ENCODE measurements around the gene SLAMF8.

The SLAMF8 gene

GRCh38 chr1:159827549-159827948, 876 bp downstream of the SLAMF8 start:
- ChIA-PET CTCF (no interaction called here), POLR2A (ENCODE audit: low non-redundant PET) (no interaction called here)
- DNase-seq (ENCODE audit: low spot score), result no peak
- TF ChIP-seq CTCF (conservative IDR thresholded peaks at IDR 0.05; ENCODE audit: low read depth), result no peak
- no peak overlapping the region for H3K27ac ChIP-seq

GRCh38 chr1:159828176-159828575, 1.5 kb downstream of the SLAMF8 start:
- CTCF ChIA-PET, result no interaction called here
- no peak for TF ChIP-seq CTCF (conservative IDR thresholded peaks at IDR 0.05; ENCODE audit: low read depth)
- DNase-seq (ENCODE audit: low spot score), result no peak

DNA sequence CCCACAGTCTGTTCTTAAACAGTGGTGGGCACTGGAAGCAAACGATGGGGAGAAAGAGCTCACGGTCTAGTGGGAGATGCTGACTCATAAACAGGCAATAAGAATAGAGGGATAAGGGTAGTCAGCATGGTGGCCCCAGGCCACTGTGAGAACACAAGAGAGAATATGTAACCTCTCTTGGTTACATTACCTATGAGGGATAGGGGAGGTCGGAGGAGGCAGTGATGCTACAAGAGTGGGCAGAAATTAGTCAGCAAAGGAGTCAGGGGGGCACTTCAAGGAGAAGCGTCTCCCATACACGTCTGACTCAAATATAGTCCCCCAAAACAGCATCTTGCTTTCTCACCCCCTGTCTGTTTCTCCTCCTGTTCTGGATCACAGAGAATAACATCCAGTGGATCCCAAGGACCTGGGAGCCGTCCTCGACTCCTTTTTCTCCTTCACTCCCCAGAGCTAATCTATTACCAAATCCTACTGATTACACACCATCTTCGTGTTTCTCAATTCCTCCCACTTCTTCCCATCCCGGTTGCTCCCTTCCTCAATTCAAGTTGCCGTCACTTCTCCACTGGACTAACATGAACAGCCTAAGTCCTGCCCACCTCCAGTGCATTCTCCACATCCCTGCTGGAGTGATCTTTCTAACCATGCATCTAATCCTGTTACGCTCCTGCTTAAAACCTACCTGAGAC, 2.1 kb downstream of the SLAMF8 start:
- CTCF ChIA-PET, result interaction anchor here (0.9 kb wide), 1 partner anchor 30 kb away, joined by 3 read pairs; no protein-coding TSS in a partner anchor
- H3K27ac ChIP-seq, result no peak overlapping the region
- TF ChIP-seq CTCF (conservative IDR thresholded peaks at IDR 0.05; ENCODE audit: low read depth), result no peak
- POLR2A ChIA-PET (ENCODE audit: low non-redundant PET), result no interaction called here
- no peak for DNase-seq (ENCODE audit: low spot score)

More at GRCh38 chr1:159828176-159828575, 1.5 kb downstream of the SLAMF8 start:
- POLR2A ChIA-PET (ENCODE audit: low non-redundant PET), result no interaction called here
- H3K27ac ChIP-seq, result no peak overlapping the region

GRCh38 chr1:159829273-159829634, 2.6 kb downstream of the SLAMF8 start:
- no peak overlapping the region for H3K27ac ChIP-seq
- DNase-seq (ENCODE audit: low spot score), result no peak
- POLR2A ChIA-PET (ENCODE audit: low non-redundant PET), result no interaction called here
- CTCF ChIA-PET, result interaction anchor here (0.6 to 1.5 kb wide), 3 partner anchors 30 to 697 kb away, joined by 3 read pairs; no protein-coding TSS in a partner anchor
- TF ChIP-seq CTCF (conservative IDR thresholded peaks at IDR 0.05; ENCODE audit: low read depth), result no peak

DNA sequence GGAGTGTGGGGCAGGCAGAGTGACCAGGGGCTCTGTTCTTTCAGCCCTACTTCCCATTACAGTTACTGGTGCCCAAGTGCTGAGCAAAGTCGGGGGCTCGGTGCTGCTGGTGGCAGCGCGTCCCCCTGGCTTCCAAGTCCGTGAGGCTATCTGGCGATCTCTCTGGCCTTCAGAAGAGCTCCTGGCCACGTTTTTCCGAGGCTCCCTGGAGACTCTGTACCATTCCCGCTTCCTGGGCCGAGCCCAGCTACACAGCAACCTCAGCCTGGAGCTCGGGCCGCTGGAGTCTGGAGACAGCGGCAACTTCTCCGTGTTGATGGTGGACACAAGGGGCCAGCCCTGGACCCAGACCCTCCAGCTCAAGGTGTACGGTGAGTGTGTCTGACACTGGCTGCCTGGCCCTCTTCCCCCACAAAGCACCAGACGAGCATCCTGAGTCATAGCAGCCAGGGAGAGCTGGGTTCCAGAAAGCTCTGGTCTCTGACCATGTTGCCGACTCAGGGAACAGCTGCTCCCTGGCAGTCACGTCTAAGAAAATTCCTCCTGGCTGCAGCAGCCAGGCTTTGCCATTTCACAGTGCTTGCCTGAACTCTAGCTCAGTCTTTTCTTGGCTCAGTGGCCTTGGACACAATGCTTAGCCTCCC, 3.3 kb downstream of the SLAMF8 start:
- no peak for DNase-seq (ENCODE audit: low spot score)
- ChIA-PET CTCF (interaction anchor here (0.6 to 1.5 kb wide), 5 partner anchors 25 to 698 kb away, joined by 3 to 5 read pairs (median 3); partner anchors contain the start of gene FCRL6), POLR2A (ENCODE audit: low non-redundant PET) (interaction anchor here (0.6 kb wide), 1 partner anchor 22 kb away, joined by 3 read pairs; no protein-coding TSS in a partner anchor)
- TF ChIP-seq CTCF (conservative IDR thresholded peaks at IDR 0.05; ENCODE audit: low read depth), result no peak
- no peak overlapping the region for H3K27ac ChIP-seq

GRCh38 chr1:159830722-159831121, 4.0 kb downstream of the SLAMF8 start:
- ChIA-PET POLR2A (ENCODE audit: low non-redundant PET) (no interaction called here), CTCF (interaction anchor here (0.7 to 1.5 kb wide), 2 partner anchors 29 to 58 kb away, joined by 3 read pairs; partner anchors contain the start of gene FCRL6)
- H3K27ac ChIP-seq, result no peak overlapping the region
- TF ChIP-seq CTCF (conservative IDR thresholded peaks at IDR 0.05; ENCODE audit: low read depth), result no peak
- no peak for DNase-seq (ENCODE audit: low spot score)

Measured in RWPE1 (cell line).